Measurements from ENCODE around the gene ARMCX5.
A peak's percentile ranks its signal among the peaks of the same experiment; 100 is the strongest.

Gene ARMCX5

GRCh38 chrX:102599084-102599950, at the start of gene ARMCX5:
TSS of gene ARMCX5 (plus strand) at chrX:102599515. CDS start at chrX:102602142, 2,627 bp downstream.
- Histone ChIP-seq H3K27ac (ENCODE audit: low read length) (no peak within 1 kb of the TSS), H3K27me3 (ENCODE audit: control insufficient read depth, insufficient read depth, low read length) (no peaks in the 10 kb centered on the region), H3K4me1 (ENCODE audit: control insufficient read depth, insufficient read depth, low read length) (no peaks in the 10 kb centered on the region; the same call in 1 of the 2 replicates), H3K9me3 (ENCODE audit: control insufficient read depth, insufficient read depth, low read length) (no peaks in the 10 kb centered on the region), H3K36me3 (ENCODE audit: control insufficient read depth, insufficient read depth, low read length) (no peaks in the 10 kb centered on the region; the same call in 1 of the 2 replicates), H3K4me3 (ENCODE audit: low read length) (peak within 1 kb of the TSS; percentile 49)
- no CpG with 5 or more reads among the region's 42 CpGs for WGBS (ENCODE audit: insufficient coverage, insufficient read length)
- DNase-seq (ENCODE audit: low read depth, low spot score), result peak; percentile 50

GRCh38 chrX:102558607-102559006, 40.7 kb upstream of the ARMCX5 start:
- Histone ChIP-seq H3K4me1 (ENCODE audit: control insufficient read depth, insufficient read depth, low read length) (no peaks in the 10 kb centered on the region), H3K36me3 (ENCODE audit: control insufficient read depth, insufficient read depth, low read length) (no peaks in the 10 kb centered on the region), H3K27ac (ENCODE audit: low read length) (no peak overlapping the region), H3K27me3 (ENCODE audit: control insufficient read depth, insufficient read depth, low read length) (no peaks in the 10 kb centered on the region), H3K9me3 (ENCODE audit: control insufficient read depth, insufficient read depth, low read length) (no peaks in the 10 kb centered on the region), H3K4me3 (ENCODE audit: low read length) (no peak overlapping the region)
- no CpG with 5 or more reads among the region's 2 CpGs for WGBS (ENCODE audit: insufficient coverage, insufficient read length)
- no peak for DNase-seq (ENCODE audit: low read depth, low spot score)

GRCh38 chrX:102560423-102561068, 38.8 kb upstream of the ARMCX5 start:
- DNase-seq (ENCODE audit: low read depth, low spot score), result no peak
- Histone ChIP-seq H3K27ac (ENCODE audit: low read length) (no peak overlapping the region), H3K4me1 (ENCODE audit: control insufficient read depth, insufficient read depth, low read length) (no peaks in the 10 kb centered on the region), H3K36me3 (ENCODE audit: control insufficient read depth, insufficient read depth, low read length) (no peaks in the 10 kb centered on the region), H3K27me3 (ENCODE audit: control insufficient read depth, insufficient read depth, low read length) (no peaks in the 10 kb centered on the region), H3K4me3 (ENCODE audit: low read length) (no peak overlapping the region), H3K9me3 (ENCODE audit: control insufficient read depth, insufficient read depth, low read length) (no peaks in the 10 kb centered on the region)
- whole genome bisulfite sequencing (ENCODE audit: insufficient coverage, insufficient read length), result no CpG with 5 or more reads among the region's 2 CpGs

GRCh38 chrX:102580891-102581290, 18.4 kb upstream of the ARMCX5 start:
- Histone ChIP-seq H3K9me3 (ENCODE audit: control insufficient read depth, insufficient read depth, low read length) (no peaks in the 10 kb centered on the region), H3K4me1 (ENCODE audit: control insufficient read depth, insufficient read depth, low read length) (no peaks in the 10 kb centered on the region), H3K27ac (ENCODE audit: low read length) (no peak overlapping the region), H3K4me3 (ENCODE audit: low read length) (no peak overlapping the region), H3K27me3 (ENCODE audit: control insufficient read depth, insufficient read depth, low read length) (no peaks in the 10 kb centered on the region), H3K36me3 (ENCODE audit: control insufficient read depth, insufficient read depth, low read length) (no peaks in the 10 kb centered on the region)
- WGBS (ENCODE audit: insufficient coverage, insufficient read length), result no CpG with 5 or more reads among the region's 1 CpG
- no peak for DNase-seq (ENCODE audit: low read depth, low spot score)

- H3K4me3 ChIP-seq (ENCODE audit: low read length), result no peak overlapping the region
- DNase-seq (ENCODE audit: low read depth, low spot score), result no peak
- no peak overlapping the region for H3K27ac ChIP-seq (ENCODE audit: low read length)
- no peaks in the 10 kb centered on the region for H3K36me3 ChIP-seq (ENCODE audit: control insufficient read depth, insufficient read depth, low read length)
- H3K9me3 ChIP-seq (ENCODE audit: control insufficient read depth, insufficient read depth, low read length), result no peaks in the 10 kb centered on the region
- no peaks in the 10 kb centered on the region for H3K27me3 ChIP-seq (ENCODE audit: control insufficient read depth, insufficient read depth, low read length)
- H3K4me1 ChIP-seq (ENCODE audit: control insufficient read depth, insufficient read depth, low read length), result no peaks in the 10 kb centered on the region
- WGBS (ENCODE audit: insufficient coverage, insufficient read length), result no CpG with 5 or more reads among the region's 2 CpGs
Observed at GRCh38 chrX:102593367-102593766, 5.9 kb upstream of the ARMCX5 start.

GRCh38 chrX:102599951-102600579, 750 bp downstream of the ARMCX5 start:
- Histone ChIP-seq H3K36me3 (ENCODE audit: control insufficient read depth, insufficient read depth, low read length) (no peaks in the 10 kb centered on the region; the same call in 1 of the 2 replicates), H3K4me1 (ENCODE audit: control insufficient read depth, insufficient read depth, low read length) (no peaks in the 10 kb centered on the region; the same call in 1 of the 2 replicates), H3K27ac (ENCODE audit: low read length) (no peak overlapping the region), H3K27me3 (ENCODE audit: control insufficient read depth, insufficient read depth, low read length) (no peaks in the 10 kb centered on the region), H3K9me3 (ENCODE audit: control insufficient read depth, insufficient read depth, low read length) (no peaks in the 10 kb centered on the region), H3K4me3 (ENCODE audit: low read length) (peak overlapping the region; percentile 49; the same call in 1 of the 2 replicates)
- WGBS (ENCODE audit: insufficient coverage, insufficient read length), result no CpG with 5 or more reads among the region's 6 CpGs
- DNase-seq (ENCODE audit: low read depth, low spot score), result no peak

- no peak overlapping the region for H3K4me3 ChIP-seq (ENCODE audit: low read length)
- no peaks in the 10 kb centered on the region for H3K9me3 ChIP-seq (ENCODE audit: control insufficient read depth, insufficient read depth, low read length)
- no peaks in the 10 kb centered on the region; the same call in 1 of the 2 replicates for H3K4me1 ChIP-seq (ENCODE audit: control insufficient read depth, insufficient read depth, low read length)
- no peaks in the 10 kb centered on the region for H3K27me3 ChIP-seq (ENCODE audit: control insufficient read depth, insufficient read depth, low read length)
- WGBS (ENCODE audit: insufficient coverage, insufficient read length), result no CpG with 5 or more reads among the region's 1 CpG
- H3K36me3 ChIP-seq (ENCODE audit: control insufficient read depth, insufficient read depth, low read length), result no peaks in the 10 kb centered on the region; the same call in 1 of the 2 replicates
- no peak for DNase-seq (ENCODE audit: low read depth, low spot score)
- H3K27ac ChIP-seq (ENCODE audit: low read length), result no peak overlapping the region
Observed at GRCh38 chrX:102604327-102604726, 5.0 kb downstream of the ARMCX5 start.

- no peaks in the 10 kb centered on the region; the same call in 1 of the 2 replicates for H3K36me3 ChIP-seq (ENCODE audit: control insufficient read depth, insufficient read depth, low read length)
- H3K9me3 ChIP-seq (ENCODE audit: control insufficient read depth, insufficient read depth, low read length), result no peaks in the 10 kb centered on the region
- no peaks in the 10 kb centered on the region for H3K27me3 ChIP-seq (ENCODE audit: control insufficient read depth, insufficient read depth, low read length)
- no peak for DNase-seq (ENCODE audit: low read depth, low spot score)
- no CpG with 5 or more reads among the region's 1 CpG for WGBS (ENCODE audit: insufficient coverage, insufficient read length)
- H3K4me1 ChIP-seq (ENCODE audit: control insufficient read depth, insufficient read depth, low read length), result no peaks in the 10 kb centered on the region; the same call in 1 of the 2 replicates
- H3K27ac ChIP-seq (ENCODE audit: low read length), result no peak overlapping the region
- no peak overlapping the region for H3K4me3 ChIP-seq (ENCODE audit: low read length)
Observed at GRCh38 chrX:102606115-102606514, 6.8 kb downstream of the ARMCX5 start.

- no peaks in the 10 kb centered on the region for H3K4me1 ChIP-seq (ENCODE audit: control insufficient read depth, insufficient read depth, low read length)
- H3K27ac ChIP-seq (ENCODE audit: low read length), result no peak overlapping the region
- no peaks in the 10 kb centered on the region for H3K27me3 ChIP-seq (ENCODE audit: control insufficient read depth, insufficient read depth, low read length)
- no CpG with 5 or more reads among the region's 4 CpGs for WGBS (ENCODE audit: insufficient coverage, insufficient read length)
- H3K4me3 ChIP-seq (ENCODE audit: low read length), result no peak overlapping the region
- H3K36me3 ChIP-seq (ENCODE audit: control insufficient read depth, insufficient read depth, low read length), result no peaks in the 10 kb centered on the region
- DNase-seq (ENCODE audit: low read depth, low spot score), result no peak
- H3K9me3 ChIP-seq (ENCODE audit: control insufficient read depth, insufficient read depth, low read length), result no peaks in the 10 kb centered on the region
Observed at GRCh38 chrX:102610905-102611304, 11.6 kb downstream of the ARMCX5 start.

GRCh38 chrX:102624105-102624504, 24.8 kb downstream of the ARMCX5 start:
- Histone ChIP-seq H3K36me3 (ENCODE audit: control insufficient read depth, insufficient read depth, low read length) (no peaks in the 10 kb centered on the region), H3K4me3 (ENCODE audit: low read length) (no peak overlapping the region), H3K27me3 (ENCODE audit: control insufficient read depth, insufficient read depth, low read length) (no peaks in the 10 kb centered on the region), H3K9me3 (ENCODE audit: control insufficient read depth, insufficient read depth, low read length) (no peaks in the 10 kb centered on the region), H3K4me1 (ENCODE audit: control insufficient read depth, insufficient read depth, low read length) (no peaks in the 10 kb centered on the region), H3K27ac (ENCODE audit: low read length) (no peak overlapping the region)
- no peak for DNase-seq (ENCODE audit: low read depth, low spot score)
- WGBS (ENCODE audit: insufficient coverage, insufficient read length), result no CpG with 5 or more reads among the region's 6 CpGs
